Measurements from ENCODE around the gene NPLOC4. TPM values are rescaled to one million over a fixed set of nuclear protein-coding genes. Genes with fewer than 3 reads are reported as not detected.
"Not testable (repeated sequence)": the region's sequence is repeated elsewhere in the genome, so short reads cannot be mapped to it uniquely, and the experiment has no call there.

The NPLOC4 gene
- total RNA-seq, 1 donor from 2014 or later, result 102 TPM

- Mint-ChIP-seq H3K4me3 (ENCODE audit: low read depth) (no peak overlapping the region), H3K4me1 (ENCODE audit: low read depth) (no peaks in the 10 kb centered on the region)
- TF ChIP-seq CTCF (IDR thresholded peaks at IDR 0.05; ENCODE audit: unreplicated experiment), result no peak
Measured at GRCh38 chr17:81533339-81534141, 103.4 kb downstream of the NPLOC4 start.

GRCh38 chr17:81532490-81533287 is 104.2 kb downstream of the NPLOC4 start:
- no peak for TF ChIP-seq CTCF (IDR thresholded peaks at IDR 0.05; ENCODE audit: unreplicated experiment)
- DNase-seq (ENCODE audit: low spot score, unreplicated experiment), result no peak
- Mint-ChIP-seq H3K9me3 (ENCODE audit: low read depth) (no peaks in the 10 kb centered on the region), H3K27ac (no peak overlapping the region), H3K4me1 (ENCODE audit: low read depth) (no peaks in the 10 kb centered on the region), H3K4me3 (ENCODE audit: low read depth) (no peak overlapping the region), H3K27me3 (peaks cover 15% of the 10 kb centered on the region), H3K36me3 (ENCODE audit: insufficient read depth) (no peaks in the 10 kb centered on the region)

More at GRCh38 chr17:81533339-81534141, 103.4 kb downstream of the NPLOC4 start:
- DNase-seq (ENCODE audit: low spot score, unreplicated experiment), result no peak
- no peaks in the 10 kb centered on the region for H3K9me3 Mint-ChIP-seq (ENCODE audit: low read depth)
- peaks cover 15% of the 10 kb centered on the region for H3K27me3 Mint-ChIP-seq
- no peaks in the 10 kb centered on the region for H3K36me3 Mint-ChIP-seq (ENCODE audit: insufficient read depth)
- no peak overlapping the region for H3K27ac Mint-ChIP-seq

- peaks cover 15% of the 10 kb centered on the region for H3K27me3 Mint-ChIP-seq
- H3K36me3 Mint-ChIP-seq (ENCODE audit: insufficient read depth); H3K4me1 Mint-ChIP-seq (ENCODE audit: low read depth); H3K9me3 Mint-ChIP-seq (ENCODE audit: low read depth); DNase-seq (ENCODE audit: low spot score, unreplicated experiment); H3K27ac Mint-ChIP-seq; H3K4me3 Mint-ChIP-seq (ENCODE audit: low read depth): not testable (repeated sequence)
Measured at GRCh38 chr17:81531998-81532404, 104.9 kb downstream of the NPLOC4 start.

- H3K4me1 Mint-ChIP-seq (ENCODE audit: low read depth), result not testable (repeated sequence)
Measured at GRCh38 chr17:81531013-81531412, 105.9 kb downstream of the NPLOC4 start.

GRCh38 chr17:81529437-81529803 is 107.5 kb downstream of the NPLOC4 start:
- no peak for TF ChIP-seq CTCF (IDR thresholded peaks at IDR 0.05; ENCODE audit: unreplicated experiment)
- H3K4me3 Mint-ChIP-seq (ENCODE audit: low read depth), result no peak overlapping the region
- no peak overlapping the region for H3K27ac Mint-ChIP-seq
- no peaks in the 10 kb centered on the region for H3K4me1 Mint-ChIP-seq (ENCODE audit: low read depth)
- no peak for DNase-seq (ENCODE audit: low spot score, unreplicated experiment)
- no peaks in the 10 kb centered on the region for H3K36me3 Mint-ChIP-seq (ENCODE audit: insufficient read depth)
- H3K9me3 Mint-ChIP-seq (ENCODE audit: low read depth), result no peaks in the 10 kb centered on the region
- peaks cover 15% of the 10 kb centered on the region for H3K27me3 Mint-ChIP-seq

More at GRCh38 chr17:81531013-81531412, 105.9 kb downstream of the NPLOC4 start:
- DNase-seq (ENCODE audit: low spot score, unreplicated experiment); H3K9me3 Mint-ChIP-seq (ENCODE audit: low read depth); H3K36me3 Mint-ChIP-seq (ENCODE audit: insufficient read depth); H3K4me3 Mint-ChIP-seq (ENCODE audit: low read depth); H3K27ac Mint-ChIP-seq: not testable (repeated sequence)
- peaks cover 18% of the 10 kb centered on the region for H3K27me3 Mint-ChIP-seq

- H3K9me3 Mint-ChIP-seq (ENCODE audit: low read depth), result no peaks in the 10 kb centered on the region
- H3K27me3 Mint-ChIP-seq, result peaks cover 15% of the 10 kb centered on the region
- no peak overlapping the region for H3K4me3 Mint-ChIP-seq (ENCODE audit: low read depth)
- no peak for TF ChIP-seq CTCF (IDR thresholded peaks at IDR 0.05; ENCODE audit: unreplicated experiment)
- H3K4me1 Mint-ChIP-seq (ENCODE audit: low read depth), result no peaks in the 10 kb centered on the region
- no peak overlapping the region for H3K27ac Mint-ChIP-seq
- no peak for DNase-seq (ENCODE audit: low spot score, unreplicated experiment)
- no peaks in the 10 kb centered on the region for H3K36me3 Mint-ChIP-seq (ENCODE audit: insufficient read depth)
Measured at GRCh38 chr17:81528651-81529436, 108.1 kb downstream of the NPLOC4 start.

All from progenitor cell of endocrine pancreas (in vitro differentiated cells).